Measurements from ENCODE around the gene USP24. TPM values are rescaled to one million over a fixed set of nuclear protein-coding genes. Genes with fewer than 3 reads are reported as not detected.

The USP24 gene
- polyA plus RNA-seq, 1 donor from 2014 or later, result 29.5 TPM

GRCh38 chr1:55078470-55078869 is 136.7 kb downstream of the USP24 start:
- Histone ChIP-seq H3K4me2 (ENCODE audit: low read length) (no peak overlapping the region), H3K27ac (ENCODE audit: low read length) (no peak overlapping the region), H3K36me3 (ENCODE audit: insufficient read depth, low read length) (peaks cover 19% of the 10 kb centered on the region)

GRCh38 chr1:55076356-55076755 is 138.8 kb downstream of the USP24 start:
- H3K4me2 ChIP-seq (ENCODE audit: low read length), result no peak overlapping the region
- no peaks in the 10 kb centered on the region for H3K9me2 ChIP-seq (ENCODE audit: insufficient read depth, low read length)
- H3K9me3 ChIP-seq (ENCODE audit: low read length), result no peaks in the 10 kb centered on the region
- no peak for TF ChIP-seq RAD21 (conservative IDR thresholded peaks at IDR 0.05)
- no peak for TF ChIP-seq MXI1 (conservative IDR thresholded peaks at IDR 0.05; ENCODE audit: poor library complexity, severe bottlenecking)
- no peak for TF ChIP-seq EP300 (conservative IDR thresholded peaks at IDR 0.05; ENCODE audit: poor library complexity, severe bottlenecking)
- TF ChIP-seq EZH2 (IDR thresholded peaks at IDR 0.05; ENCODE audit: borderline replicate concordance, insufficient read depth, low read length, poor library complexity, severe bottlenecking), result no peak
- no peak for TF ChIP-seq POLR2AphosphoS5 (IDR thresholded peaks at IDR 0.05)
- TF ChIP-seq TAF1 (IDR thresholded peaks at IDR 0.05; ENCODE audit: low read depth), result no peak
- H3K36me3 ChIP-seq (ENCODE audit: insufficient read depth, low read length), result peaks cover 19% of the 10 kb centered on the region
- no peak overlapping the region for H3K9ac ChIP-seq (ENCODE audit: low read length)
- no peak overlapping the region for H2AFZ ChIP-seq (ENCODE audit: low read depth, low read length)
- no peaks in the 10 kb centered on the region for H3F3A ChIP-seq (ENCODE audit: insufficient read depth, low read length, poor library complexity, severe bottlenecking)
- H3K27ac ChIP-seq (ENCODE audit: low read length), result no peak overlapping the region
- no peaks in the 10 kb centered on the region for H4K20me1 ChIP-seq (ENCODE audit: insufficient read depth)
- H3K79me2 ChIP-seq (replicated peaks; ENCODE audit: insufficient read depth, low read length), result no peaks in the 10 kb centered on the region
- no peaks in the 10 kb centered on the region for H3K27me3 ChIP-seq (ENCODE audit: insufficient read depth, low read depth, low read length)
- H3K4me3 ChIP-seq (ENCODE audit: low read length), result no peak overlapping the region

More at GRCh38 chr1:55078470-55078869, 136.7 kb downstream of the USP24 start:
- Histone ChIP-seq H3F3A (ENCODE audit: insufficient read depth, low read length, poor library complexity, severe bottlenecking) (no peaks in the 10 kb centered on the region), H3K27me3 (ENCODE audit: insufficient read depth, low read depth, low read length) (no peaks in the 10 kb centered on the region), H3K4me3 (ENCODE audit: low read length) (no peak overlapping the region), H3K79me2 (replicated peaks; ENCODE audit: insufficient read depth, low read length) (no peaks in the 10 kb centered on the region), H4K20me1 (ENCODE audit: insufficient read depth) (no peaks in the 10 kb centered on the region), H3K9me3 (ENCODE audit: low read length) (no peaks in the 10 kb centered on the region), H2AFZ (ENCODE audit: low read depth, low read length) (no peak overlapping the region), H3K9me2 (ENCODE audit: insufficient read depth, low read length) (no peaks in the 10 kb centered on the region), H3K9ac (ENCODE audit: low read length) (no peak overlapping the region)
- TF ChIP-seq CTCF (IDR thresholded peaks at IDR 0.05; ENCODE audit: poor library complexity, severe bottlenecking), result no peak
- TF ChIP-seq MXI1 (conservative IDR thresholded peaks at IDR 0.05; ENCODE audit: poor library complexity, severe bottlenecking), result no peak
- no peak for TF ChIP-seq EP300 (conservative IDR thresholded peaks at IDR 0.05; ENCODE audit: poor library complexity, severe bottlenecking)
- no peak for TF ChIP-seq TAF1 (IDR thresholded peaks at IDR 0.05; ENCODE audit: low read depth)
- TF ChIP-seq REST (IDR thresholded peaks at IDR 0.05; ENCODE audit: borderline replicate concordance), result no peak
- no peak for TF ChIP-seq EZH2 (IDR thresholded peaks at IDR 0.05; ENCODE audit: borderline replicate concordance, insufficient read depth, low read length, poor library complexity, severe bottlenecking)
- no peak for TF ChIP-seq SMC3 (conservative IDR thresholded peaks at IDR 0.05; ENCODE audit: poor library complexity)
- TF ChIP-seq POLR2AphosphoS5 (IDR thresholded peaks at IDR 0.05), result no peak
- no peak for TF ChIP-seq RAD21 (conservative IDR thresholded peaks at IDR 0.05)

Measured in neural cell (in vitro differentiated cells).